ENCODE data around the gene MANBA. TPM values are rescaled to one million over a fixed set of nuclear protein-coding genes. Genes with fewer than 3 reads are reported as not detected.
"Not testable (repeated sequence)": the region's sequence is repeated elsewhere in the genome, so short reads cannot be mapped to it uniquely, and the experiment has no call there.

MANBA gene
- total RNA-seq, 1 donor from 2014 or later, result 15.7 TPM

DNA sequence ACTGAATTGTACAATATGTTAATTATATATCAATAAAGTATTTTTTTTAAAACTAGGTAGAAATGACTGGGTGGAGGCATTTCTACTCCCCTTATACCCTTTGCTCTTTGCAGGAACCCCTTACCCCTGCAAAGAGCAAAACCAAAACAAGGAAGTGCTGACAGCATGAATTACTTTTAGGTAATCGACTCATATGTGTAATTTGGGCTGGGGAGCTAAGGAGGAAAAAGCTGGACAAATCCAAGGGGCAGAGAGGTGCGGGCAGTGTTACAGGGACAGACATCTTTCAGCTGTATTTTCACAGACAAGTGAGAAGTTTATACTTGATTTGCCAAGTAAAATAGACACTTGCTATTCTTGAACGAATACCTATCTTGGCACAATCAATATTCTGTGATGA is 35.5 kb downstream of the MANBA start:
- intact Hi-C loops (cut with micrococcal nuclease), result no loop called here

GRCh38 chr4:102723511-102723910 is 37.3 kb downstream of the MANBA start:
- intact Hi-C loops (cut with micrococcal nuclease), result no loop called here

DNA sequence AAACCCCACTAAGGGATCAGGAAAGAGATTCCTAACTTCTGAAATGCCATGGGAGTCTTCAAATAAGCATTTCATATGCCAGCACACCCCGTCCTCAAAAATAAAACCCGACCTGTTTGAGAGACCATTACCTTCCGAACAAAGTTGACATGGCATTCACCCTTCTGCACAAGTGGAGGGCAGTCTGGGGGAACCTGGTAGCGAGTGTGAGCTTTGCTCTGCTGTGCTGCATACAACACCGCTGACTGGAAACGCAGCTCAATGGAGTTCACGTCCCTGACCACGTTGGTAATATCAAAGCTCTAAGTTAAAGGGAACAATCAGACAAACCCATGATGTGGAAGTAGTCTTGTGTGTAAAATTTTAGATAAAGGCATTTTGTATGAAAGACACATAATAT is 38.0 kb downstream of the MANBA start:
- intact Hi-C loops (cut with micrococcal nuclease), result no loop called here

- intact Hi-C loops (cut with micrococcal nuclease), result not testable (repeated sequence)
Observed at GRCh38 chr4:102718833-102719575, 41.8 kb downstream of the MANBA start.

DNA sequence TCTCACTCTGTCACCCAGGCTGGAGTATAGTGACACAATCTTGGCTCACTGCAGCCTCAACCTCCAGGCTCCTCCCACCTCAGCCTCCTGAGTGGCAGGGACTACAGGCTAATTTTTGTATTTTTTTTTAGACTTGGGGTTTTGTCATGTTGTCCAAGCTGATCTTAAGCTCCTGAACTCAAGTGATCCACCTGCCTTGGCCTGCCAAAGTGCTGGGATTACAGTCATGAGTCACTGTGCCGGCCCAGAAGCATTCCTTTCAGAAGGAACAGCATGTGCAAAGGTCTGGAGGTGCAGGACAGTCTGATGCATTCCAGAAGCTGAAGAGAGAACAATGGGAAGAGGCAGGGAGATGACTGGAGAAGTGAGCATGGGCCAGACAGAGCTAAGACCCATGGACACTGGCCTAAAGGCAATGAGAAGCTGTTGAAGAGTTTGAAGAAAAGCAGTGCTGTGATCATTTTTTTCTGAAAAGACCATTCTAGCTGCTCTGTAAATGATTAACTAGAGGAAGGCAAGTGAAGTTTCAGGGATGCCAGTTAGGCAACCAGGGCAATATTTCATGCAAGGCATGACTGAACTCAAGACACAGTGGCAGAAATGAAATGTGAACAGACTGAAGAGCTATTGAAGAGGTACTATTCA is 43.2 kb downstream of the MANBA start:
- intact Hi-C loops (cut with micrococcal nuclease), result no loop called here

GRCh38 chr4:102715057-102715456 is 45.7 kb downstream of the MANBA start:
- intact Hi-C loops (cut with micrococcal nuclease), result no loop called here

DNA sequence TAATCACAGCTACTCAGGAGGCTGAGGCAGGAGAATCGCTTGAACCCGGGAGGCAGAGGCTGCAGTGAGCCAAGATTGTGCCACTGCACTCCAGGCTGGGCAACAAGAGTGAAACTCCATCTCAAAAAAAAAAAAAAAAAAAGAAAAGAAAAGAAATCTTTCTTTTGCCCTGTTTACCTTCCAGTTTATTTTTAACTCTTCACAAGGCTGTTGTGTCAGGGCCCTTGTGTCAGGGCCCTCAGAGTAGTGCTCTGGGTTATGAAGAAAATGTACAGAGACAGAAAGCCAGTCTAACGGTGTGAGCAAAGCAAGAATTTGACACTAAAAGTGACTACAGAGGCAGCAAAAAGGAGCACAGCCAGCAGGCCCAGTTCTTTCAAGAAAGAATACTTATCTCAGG is 47.0 kb downstream of the MANBA start:
- intact Hi-C loops (cut with micrococcal nuclease), result not testable (repeated sequence)

DNA sequence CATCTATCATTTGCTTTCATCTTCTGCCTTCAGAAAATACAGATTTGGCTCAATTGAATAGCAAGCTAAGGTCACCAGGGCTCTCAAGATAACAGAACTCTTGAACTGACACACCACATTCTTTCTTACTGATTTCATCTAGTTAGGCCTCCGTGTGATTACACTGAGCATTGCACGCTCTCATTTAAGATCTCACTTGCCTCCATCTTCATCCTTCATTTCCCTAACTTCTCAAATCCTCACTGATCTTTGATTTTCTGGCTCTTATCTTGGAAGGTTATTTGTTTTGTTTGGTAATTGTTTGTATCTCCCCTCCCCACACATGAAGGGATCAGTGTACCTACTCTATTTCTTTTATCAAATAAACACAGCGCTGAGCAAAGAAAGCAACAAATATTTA is 47.7 kb downstream of the MANBA start:
- intact Hi-C loops (cut with micrococcal nuclease), result no loop called here

- intact Hi-C loops (cut with micrococcal nuclease), result no loop called here
Observed at GRCh38 chr4:102710986-102711385, 49.8 kb downstream of the MANBA start.

GRCh38 chr4:102709060-102709459 is 51.7 kb downstream of the MANBA start:
- intact Hi-C loops (cut with micrococcal nuclease), result not testable (repeated sequence)

- intact Hi-C loops (cut with micrococcal nuclease), result no loop called here
Observed at GRCh38 chr4:102707150-102707549, 53.6 kb downstream of the MANBA start.

GRCh38 chr4:102705391-102705935 is 55.3 kb downstream of the MANBA start:
- intact Hi-C loops (cut with micrococcal nuclease), result no loop called here

DNA sequence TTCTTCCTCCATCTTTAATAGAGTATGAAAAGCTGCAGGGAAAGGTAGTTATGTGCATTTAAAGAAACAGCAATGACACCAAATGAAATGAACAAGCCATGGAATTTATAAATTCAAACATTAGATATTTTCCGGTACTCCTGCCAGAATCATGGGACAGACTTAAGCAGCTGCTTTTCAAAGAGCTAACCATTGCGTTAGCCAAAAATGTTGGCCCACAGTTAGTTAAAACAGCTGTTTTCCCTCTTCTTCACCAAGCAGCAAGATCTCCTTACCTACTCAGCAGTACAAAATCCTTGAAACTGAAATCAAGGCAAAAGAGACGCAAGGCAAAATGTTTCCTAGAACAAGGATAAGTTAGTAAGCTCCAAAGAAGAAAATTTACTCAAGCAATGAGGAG is 64.0 kb downstream of the MANBA start:
- intact Hi-C loops (cut with micrococcal nuclease), result no loop called here

- intact Hi-C loops (cut with micrococcal nuclease), result no loop called here
Observed at GRCh38 chr4:102694791-102695190, 66.0 kb downstream of the MANBA start.

DNA sequence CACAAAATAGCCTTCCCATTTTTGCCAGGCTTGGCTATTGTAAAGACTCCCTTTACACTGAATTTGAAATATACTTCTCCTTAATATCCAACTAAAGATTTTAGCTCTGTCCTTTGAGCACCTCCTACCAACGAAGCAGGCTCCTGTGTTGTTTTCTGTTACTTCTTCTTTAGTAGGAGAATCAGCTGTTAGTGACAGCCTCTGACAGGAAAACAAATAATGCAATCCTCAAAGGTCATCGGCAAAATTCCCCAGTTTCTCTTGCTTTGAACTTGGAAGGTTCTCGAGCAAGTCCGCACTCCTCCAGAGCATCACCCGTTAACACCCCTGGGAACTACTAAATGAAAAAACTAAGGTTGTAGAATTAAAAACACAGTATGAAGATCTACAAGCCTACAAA is 66.9 kb downstream of the MANBA start:
- intact Hi-C loops (cut with micrococcal nuclease), result no loop called here

DNA sequence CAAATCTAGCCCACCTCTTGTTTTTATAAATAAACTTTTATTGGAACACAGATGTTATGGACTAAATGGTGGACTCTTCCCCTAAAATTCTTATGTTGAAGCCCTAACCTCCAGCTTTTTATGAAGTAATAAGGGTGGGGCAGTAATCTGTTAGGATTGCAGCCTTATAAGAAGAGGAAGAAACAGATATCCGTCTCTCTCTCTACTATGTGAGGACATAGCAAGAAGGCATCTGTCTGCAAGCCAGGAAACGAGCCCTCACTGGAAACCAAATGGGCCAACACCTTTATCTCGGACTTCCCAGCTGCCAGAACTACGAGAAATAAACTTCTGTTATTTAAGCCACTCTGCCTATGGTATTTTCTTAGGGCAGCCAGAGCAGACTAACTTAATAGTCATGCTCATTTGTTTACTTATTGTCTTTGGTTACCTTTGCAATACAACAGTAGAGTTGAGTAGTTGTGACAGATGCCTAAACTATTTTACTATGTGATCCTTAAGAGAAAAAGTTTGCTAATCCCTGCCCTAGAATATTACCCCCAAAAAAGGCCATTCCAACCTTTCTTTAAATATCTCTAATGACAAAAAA is 67.4 kb downstream of the MANBA start:
- intact Hi-C loops (cut with micrococcal nuclease), result no loop called here

- intact Hi-C loops (cut with micrococcal nuclease), result no loop called here
Observed at GRCh38 chr4:102692474-102692873, 68.3 kb downstream of the MANBA start.

- intact Hi-C loops (cut with micrococcal nuclease), result no loop called here
Observed at GRCh38 chr4:102687982-102688433, 72.8 kb downstream of the MANBA start.

GRCh38 chr4:102687373-102687981 is 73.3 kb downstream of the MANBA start:
- intact Hi-C loops (cut with micrococcal nuclease), result no loop called here

DNA sequence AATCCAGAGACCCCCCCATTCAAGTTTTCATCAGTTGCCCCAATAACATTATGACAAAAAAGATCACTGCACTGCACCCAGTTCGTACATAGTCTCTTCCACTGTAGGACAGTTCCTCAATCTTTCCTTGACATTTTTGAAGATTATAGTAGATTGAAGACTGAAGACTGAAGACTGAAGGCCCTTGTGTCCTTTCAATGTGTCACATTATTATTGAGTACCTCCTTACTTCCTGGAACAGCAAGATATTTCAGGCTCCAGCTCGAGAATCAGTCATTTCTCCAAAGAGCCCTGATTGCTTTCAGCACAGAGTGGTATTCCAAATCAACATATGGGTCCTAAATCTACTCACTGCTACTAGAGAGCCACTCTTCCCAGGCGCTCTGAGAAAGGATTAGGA is 75.0 kb downstream of the MANBA start:
- intact Hi-C loops (cut with micrococcal nuclease), result no loop called here

- intact Hi-C loops (cut with micrococcal nuclease), result no loop called here
Observed at GRCh38 chr4:102684610-102685052, 76.1 kb downstream of the MANBA start.

Data from T-helper 2 cell treated with Interferon-gamma antibody and Interleukin-4, amounts not matched to agents 100 ng/mL and 5 ng/mL, for 36 hours (primary cell).